ENCODE results near the gene LAMB3.

DNA sequence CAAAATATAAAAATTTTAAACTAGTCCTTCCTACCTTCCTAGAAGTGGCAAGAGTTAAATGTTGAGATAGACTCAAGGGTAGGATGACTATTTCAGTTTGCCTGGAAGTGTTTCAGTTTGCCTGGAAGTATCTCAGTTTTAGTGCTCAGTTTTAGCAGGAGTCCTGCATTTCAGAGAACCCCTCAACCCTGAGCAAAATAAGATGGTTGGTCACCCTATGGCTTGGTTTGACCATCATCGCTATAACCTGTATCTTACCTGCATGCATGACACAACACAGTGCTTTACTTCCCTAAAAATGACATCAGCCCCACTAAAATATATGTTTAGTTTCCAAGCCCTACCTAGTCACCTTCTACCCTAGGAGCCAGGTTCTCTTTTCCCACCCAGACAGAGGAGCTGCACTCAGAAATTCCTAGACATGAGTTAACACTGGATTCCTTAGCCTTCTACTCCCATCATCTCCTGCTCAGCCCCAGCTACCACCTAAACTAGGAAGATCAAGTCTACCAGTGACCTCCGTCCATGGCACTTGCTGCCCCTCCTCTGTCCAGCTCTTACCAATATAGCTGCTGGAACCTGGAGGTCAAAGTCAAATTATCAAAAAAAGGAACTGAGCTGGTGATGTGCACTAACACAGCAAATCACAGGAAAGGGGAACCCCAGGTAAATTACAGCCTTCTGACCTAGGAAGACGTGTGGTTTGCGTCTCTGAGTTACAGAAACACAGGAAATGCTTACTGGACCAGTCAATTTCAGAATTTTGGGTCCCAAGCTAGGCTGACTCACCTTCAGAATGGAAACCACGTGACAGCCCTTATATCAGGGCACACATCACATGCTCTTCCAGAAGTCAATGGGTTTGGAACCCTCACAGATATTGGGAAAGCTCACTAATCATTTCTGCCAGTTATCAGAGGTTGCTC lies 20.7 kb upstream of the LAMB3 start:
- TF ChIP-seq POLR2AphosphoS5 (IDR thresholded peaks at IDR 0.05; ENCODE audit: low read depth, low read length) (no peak), GABPA (IDR thresholded peaks at IDR 0.05; ENCODE audit: low read depth) (no peak), RAD21 (IDR thresholded peaks at IDR 0.05; ENCODE audit: low read length) (no peak), CHD2 (IDR thresholded peaks at IDR 0.05; ENCODE audit: low read length, partially characterized antibody) (no peak), FOXM1 (IDR thresholded peaks at IDR 0.05; ENCODE audit: low read depth) (no peak), SMC3 (IDR thresholded peaks at IDR 0.05; ENCODE audit: low read depth, low read length) (no peak), MEF2A (IDR thresholded peaks at IDR 0.05; ENCODE audit: borderline replicate concordance, low read depth) (no peak)
- TF ChIP-seq, protein P1, sequence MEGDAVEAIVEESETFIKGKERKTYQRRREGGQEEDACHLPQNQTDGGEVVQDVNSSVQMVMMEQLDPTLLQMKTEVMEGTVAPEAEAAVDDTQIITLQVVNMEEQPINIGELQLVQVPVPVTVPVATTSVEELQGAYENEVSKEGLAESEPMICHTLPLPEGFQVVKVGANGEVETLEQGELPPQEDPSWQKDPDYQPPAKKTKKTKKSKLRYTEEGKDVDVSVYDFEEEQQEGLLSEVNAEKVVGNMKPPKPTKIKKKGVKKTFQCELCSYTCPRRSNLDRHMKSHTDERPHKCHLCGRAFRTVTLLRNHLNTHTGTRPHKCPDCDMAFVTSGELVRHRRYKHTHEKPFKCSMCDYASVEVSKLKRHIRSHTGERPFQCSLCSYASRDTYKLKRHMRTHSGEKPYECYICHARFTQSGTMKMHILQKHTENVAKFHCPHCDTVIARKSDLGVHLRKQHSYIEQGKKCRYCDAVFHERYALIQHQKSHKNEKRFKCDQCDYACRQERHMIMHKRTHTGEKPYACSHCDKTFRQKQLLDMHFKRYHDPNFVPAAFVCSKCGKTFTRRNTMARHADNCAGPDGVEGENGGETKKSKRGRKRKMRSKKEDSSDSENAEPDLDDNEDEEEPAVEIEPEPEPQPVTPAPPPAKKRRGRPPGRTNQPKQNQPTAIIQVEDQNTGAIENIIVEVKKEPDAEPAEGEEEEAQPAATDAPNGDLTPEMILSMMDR (IDR thresholded peaks at IDR 0.05), result no peak
- TF ChIP-seq, protein P2, sequence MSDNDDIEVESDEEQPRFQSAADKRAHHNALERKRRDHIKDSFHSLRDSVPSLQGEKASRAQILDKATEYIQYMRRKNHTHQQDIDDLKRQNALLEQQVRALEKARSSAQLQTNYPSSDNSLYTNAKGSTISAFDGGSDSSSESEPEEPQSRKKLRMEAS (IDR thresholded peaks at IDR 0.05; ENCODE audit: low read depth), result no peak
